Measurements from ENCODE around the gene DYSF. TPM values are rescaled to one million over a fixed set of nuclear protein-coding genes. Genes with fewer than 3 reads are reported as not detected.

The DYSF gene
- total RNA-seq, 1 donor = 0.18 TPM

DNA sequence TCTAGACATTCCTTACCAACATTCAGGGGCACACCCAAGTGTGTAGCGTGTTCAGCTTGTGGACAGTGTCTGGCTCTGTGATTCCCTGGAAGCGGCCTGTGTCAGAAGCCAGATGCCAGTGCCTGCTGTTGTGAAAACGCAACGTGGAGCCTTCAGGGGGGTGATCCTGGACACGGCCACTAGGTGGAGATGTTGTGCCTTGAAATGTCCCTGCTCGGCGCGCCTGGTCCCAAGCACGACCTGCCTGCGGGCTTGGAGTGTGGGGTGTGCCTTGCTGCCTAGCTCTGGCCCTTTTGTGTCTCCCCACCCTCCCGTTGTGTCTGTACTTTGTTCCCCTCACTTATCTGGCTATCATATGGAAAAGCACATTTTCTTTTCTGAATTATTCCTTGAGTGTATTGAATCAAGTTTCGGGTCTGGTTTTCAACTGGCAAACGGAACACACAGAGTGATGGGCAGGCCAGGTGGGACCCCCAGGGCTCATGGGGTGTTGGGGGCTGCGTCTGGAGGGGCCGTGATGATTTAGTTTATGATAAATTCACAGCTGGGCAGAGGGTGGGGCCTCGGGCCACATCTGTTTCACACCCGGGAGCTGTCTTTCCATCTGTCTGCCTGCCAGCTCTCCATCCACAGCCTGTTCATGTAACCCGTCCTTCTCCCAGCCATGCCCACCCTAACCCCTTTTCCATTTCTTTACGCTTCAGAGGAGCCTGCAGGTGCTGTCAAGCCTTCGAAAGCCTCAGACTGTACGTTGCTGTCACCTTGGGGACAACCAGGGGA lies 95.5 kb downstream of the DYSF start:
- no peak overlapping the region for H3K4me3 ChIP-seq (ENCODE audit: low read depth, low read length)
- TF ChIP-seq, protein P1, sequence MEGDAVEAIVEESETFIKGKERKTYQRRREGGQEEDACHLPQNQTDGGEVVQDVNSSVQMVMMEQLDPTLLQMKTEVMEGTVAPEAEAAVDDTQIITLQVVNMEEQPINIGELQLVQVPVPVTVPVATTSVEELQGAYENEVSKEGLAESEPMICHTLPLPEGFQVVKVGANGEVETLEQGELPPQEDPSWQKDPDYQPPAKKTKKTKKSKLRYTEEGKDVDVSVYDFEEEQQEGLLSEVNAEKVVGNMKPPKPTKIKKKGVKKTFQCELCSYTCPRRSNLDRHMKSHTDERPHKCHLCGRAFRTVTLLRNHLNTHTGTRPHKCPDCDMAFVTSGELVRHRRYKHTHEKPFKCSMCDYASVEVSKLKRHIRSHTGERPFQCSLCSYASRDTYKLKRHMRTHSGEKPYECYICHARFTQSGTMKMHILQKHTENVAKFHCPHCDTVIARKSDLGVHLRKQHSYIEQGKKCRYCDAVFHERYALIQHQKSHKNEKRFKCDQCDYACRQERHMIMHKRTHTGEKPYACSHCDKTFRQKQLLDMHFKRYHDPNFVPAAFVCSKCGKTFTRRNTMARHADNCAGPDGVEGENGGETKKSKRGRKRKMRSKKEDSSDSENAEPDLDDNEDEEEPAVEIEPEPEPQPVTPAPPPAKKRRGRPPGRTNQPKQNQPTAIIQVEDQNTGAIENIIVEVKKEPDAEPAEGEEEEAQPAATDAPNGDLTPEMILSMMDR (IDR thresholded peaks at IDR 0.05; ENCODE audit: insufficient read depth, low read length) = peak; percentile 75
- DNase-seq (ENCODE audit: low read depth) = peak; percentile 55

GRCh38 chr2:71550801-71551630 lies 97.7 kb downstream of the DYSF start:
- no peak for DNase-seq (ENCODE audit: low read depth)
- TF ChIP-seq, protein P1 (IDR thresholded peaks at IDR 0.05; ENCODE audit: insufficient read depth, low read length) = no peak
- H3K4me3 ChIP-seq (ENCODE audit: low read depth, low read length) = no peak overlapping the region

- H3K4me3 ChIP-seq (ENCODE audit: low read depth, low read length) = no peak overlapping the region
- TF ChIP-seq, protein P1 (IDR thresholded peaks at IDR 0.05; ENCODE audit: insufficient read depth, low read length) = no peak
- DNase-seq (ENCODE audit: low read depth) = no peak
Measured at GRCh38 chr2:71551631-71551915, 98.2 kb downstream of the DYSF start.

- no peak for DNase-seq (ENCODE audit: low read depth)
- H3K4me3 ChIP-seq (ENCODE audit: low read depth, low read length) = no peak overlapping the region
- TF ChIP-seq, protein P1 (IDR thresholded peaks at IDR 0.05; ENCODE audit: insufficient read depth, low read length) = no peak
Measured at GRCh38 chr2:71552356-71552755, 99.0 kb downstream of the DYSF start.

GRCh38 chr2:71552861-71553301 lies 99.5 kb downstream of the DYSF start:
- TF ChIP-seq, protein P1 (IDR thresholded peaks at IDR 0.05; ENCODE audit: insufficient read depth, low read length) = no peak
- no peak for DNase-seq (ENCODE audit: low read depth)
- no peak overlapping the region for H3K4me3 ChIP-seq (ENCODE audit: low read depth, low read length)

- no peak for DNase-seq (ENCODE audit: low read depth)
- TF ChIP-seq, protein P1 (IDR thresholded peaks at IDR 0.05; ENCODE audit: insufficient read depth, low read length) = no peak
Measured at GRCh38 chr2:71554028-71554705, 100.8 kb downstream of the DYSF start.

More at GRCh38 chr2:71554028-71554705, 100.8 kb downstream of the DYSF start:
- H3K4me3 ChIP-seq (ENCODE audit: low read depth, low read length) = no peak overlapping the region

All from fibroblast of the aortic adventitia (primary cell).